Neuron (in vitro differentiated cells): ENCODE results near the gene ELL.

Experiments used
- H2AFZ ChIP-seq: one replicate; pipeline ENCODE4 v1.6.1; 2013; ENCODE audit warnings: low read depth, mild to moderate bottlenecking, inconsistent platforms, low read length, moderate library complexity
- H3K27me3 ChIP-seq: one replicate; pipeline ENCODE4 v1.6.1; 2013; ENCODE audit warnings: low read length; ENCODE audit not compliant: insufficient read depth
- H3K36me3 ChIP-seq: one replicate; pipeline ENCODE4 v1.6.1; 2013; ENCODE audit warnings: low read length; ENCODE audit not compliant: insufficient read depth
- H3K4me1 ChIP-seq: one replicate; pipeline ENCODE4 v1.6.1; 2013; ENCODE audit warnings: low read length; ENCODE audit not compliant: insufficient read depth
- H3K4me3 ChIP-seq: 2 replicates; pipeline ENCODE4 v1.5.1; 2013; ENCODE audit warnings: mild to moderate bottlenecking, low read length, moderate library complexity
- H3K9me3 ChIP-seq: one replicate; pipeline ENCODE4 v1.6.1; 2013; ENCODE audit warnings: low read length

ELL gene

DNA sequence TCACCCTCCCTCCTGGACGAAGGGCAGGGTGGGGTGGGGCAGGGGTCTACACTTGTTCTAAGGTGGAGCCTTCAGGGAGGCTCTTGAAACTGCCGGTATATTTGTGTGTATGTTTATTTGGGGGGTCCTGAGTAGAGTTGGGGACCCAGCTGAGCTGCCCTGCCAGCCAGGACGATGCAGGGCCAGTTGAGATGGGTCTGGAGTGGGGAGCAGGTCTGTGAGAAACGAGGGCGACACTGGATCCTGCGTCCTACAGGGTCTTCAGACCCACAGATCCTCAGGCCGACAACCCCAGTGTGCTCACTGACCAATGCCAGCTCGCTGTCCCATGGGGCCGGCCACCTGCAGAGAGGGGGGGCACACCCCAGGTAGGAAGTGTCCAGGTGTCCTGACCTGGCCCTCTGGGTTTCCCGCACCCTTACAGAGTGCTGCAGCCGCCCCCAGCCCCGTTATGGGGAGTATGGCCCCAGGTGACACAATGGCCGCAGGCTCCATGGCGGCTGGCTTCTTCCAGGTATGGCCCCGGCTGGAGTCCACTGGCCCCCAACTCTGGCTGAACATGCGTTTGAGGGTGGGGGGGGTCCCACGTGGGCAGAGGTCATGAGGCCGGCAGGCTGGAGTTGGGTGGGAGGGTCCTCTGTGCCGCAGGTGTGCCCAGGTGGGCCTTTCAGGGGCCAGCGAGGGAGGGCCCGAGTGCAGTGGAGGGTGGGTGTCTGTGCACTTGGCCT is 91.3 kb downstream of the ELL start:
- Histone ChIP-seq H3K4me1 (peaks cover 37% of the 10 kb centered on the region), H3K36me3 (peaks cover 15% of the 10 kb centered on the region), H3K4me3 (no peak overlapping the region), H3K27me3 (no peaks in the 10 kb centered on the region), H3K9me3 (peaks cover 2% of the 10 kb centered on the region), H2AFZ (no peak overlapping the region)

- Histone ChIP-seq H2AFZ (no peak overlapping the region), H3K4me1 (peaks cover 40% of the 10 kb centered on the region), H3K36me3 (peaks cover 8% of the 10 kb centered on the region), H3K9me3 (peaks cover 2% of the 10 kb centered on the region), H3K4me3 (peak overlapping the region; percentile 30), H3K27me3 (no peaks in the 10 kb centered on the region)
These were observed 92.0 kb downstream of the ELL start for GRCh38 chr19:18429717-18430416.

GRCh38 chr19:18428787-18429674 is 92.8 kb downstream of the ELL start:
- H3K9me3 ChIP-seq = peaks cover 2% of the 10 kb centered on the region
- H3K4me3 ChIP-seq = peak overlapping the region; percentile 30
- H3K4me1 ChIP-seq = peaks cover 43% of the 10 kb centered on the region
- no peaks in the 10 kb centered on the region for H3K27me3 ChIP-seq
- H3K36me3 ChIP-seq = no peaks in the 10 kb centered on the region
- no peak overlapping the region for H2AFZ ChIP-seq

DNA sequence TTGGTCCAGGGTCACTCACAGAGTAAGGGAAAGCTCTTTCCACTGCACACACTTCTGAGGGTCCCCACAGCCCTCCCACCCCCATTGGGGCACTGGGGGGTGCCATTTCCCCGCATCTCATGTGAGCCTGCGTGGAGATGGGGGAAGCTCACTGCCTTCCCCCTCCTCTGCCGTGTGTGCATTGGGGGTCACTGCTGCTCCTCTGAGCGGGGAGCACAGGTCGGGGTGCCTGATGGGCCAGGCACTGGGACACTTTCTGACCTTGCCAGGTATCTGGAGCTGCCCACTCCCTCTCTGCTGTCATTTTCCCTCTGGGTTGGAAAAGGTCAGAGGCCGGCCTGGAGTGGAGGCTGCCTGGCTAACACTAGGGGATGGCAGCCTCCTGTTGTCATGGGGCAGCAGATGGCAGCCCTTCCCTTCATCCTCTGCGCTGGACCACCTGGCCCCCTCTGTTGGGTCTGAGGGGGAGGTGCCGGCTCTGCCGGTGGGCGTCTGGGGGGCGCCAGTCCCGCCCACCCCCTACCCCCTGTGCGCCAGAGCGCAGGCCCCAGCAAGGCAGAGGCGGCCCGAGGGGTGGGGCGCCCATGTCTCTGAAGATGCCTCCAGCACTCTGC is 93.6 kb downstream of the ELL start:
- Histone ChIP-seq H3K4me1 (peaks cover 50% of the 10 kb centered on the region), H3K4me3 (peak overlapping the region; percentile 30), H3K27me3 (no peaks in the 10 kb centered on the region), H3K36me3 (no peaks in the 10 kb centered on the region), H2AFZ (no peak overlapping the region), H3K9me3 (peaks cover 2% of the 10 kb centered on the region)

DNA sequence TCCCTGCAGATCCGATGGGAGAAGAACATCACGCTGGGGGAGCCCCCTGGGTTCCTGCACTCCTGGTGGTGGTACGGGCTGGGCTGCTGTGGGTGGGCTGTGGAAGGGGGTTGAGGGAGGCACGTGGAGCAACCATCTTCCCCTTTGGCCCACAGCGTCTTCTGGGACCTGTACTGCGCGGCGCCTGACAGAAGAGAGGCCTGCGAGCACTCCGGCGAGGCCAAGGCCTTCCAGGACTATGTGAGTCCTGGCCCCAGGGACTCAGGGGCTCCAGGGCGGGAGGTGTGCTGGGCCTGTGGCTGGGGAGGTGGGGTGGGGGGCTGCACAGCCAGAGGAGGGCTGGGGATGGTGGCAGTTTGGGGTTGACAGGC is 94.1 kb downstream of the ELL start:
- Histone ChIP-seq H2AFZ (no peak overlapping the region), H3K4me1 (peaks cover 50% of the 10 kb centered on the region), H3K36me3 (no peaks in the 10 kb centered on the region), H3K4me3 (no peak overlapping the region), H3K9me3 (no peaks in the 10 kb centered on the region), H3K27me3 (no peaks in the 10 kb centered on the region)

GRCh38 chr19:18427080-18427742 is 94.7 kb downstream of the ELL start:
- Histone ChIP-seq H3K4me1 (peaks cover 50% of the 10 kb centered on the region), H3K27me3 (no peaks in the 10 kb centered on the region)

DNA sequence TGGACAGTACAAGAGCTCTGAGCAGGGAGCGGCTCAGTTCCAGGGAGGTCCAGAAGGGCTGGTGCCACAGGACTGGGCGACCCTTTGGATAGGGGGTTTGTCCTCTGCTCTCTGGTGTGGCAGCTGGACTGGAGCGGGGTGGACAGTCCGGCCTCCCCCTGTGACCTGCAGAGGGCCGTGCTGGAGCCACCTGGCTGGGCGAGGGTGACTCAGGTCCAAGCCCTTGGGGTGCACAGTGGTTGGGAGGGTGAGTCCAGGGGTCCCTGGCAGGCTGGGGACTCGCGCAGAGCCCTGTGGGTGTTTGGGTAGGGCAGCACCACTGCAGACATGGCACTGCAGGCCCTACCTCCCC is 95.5 kb downstream of the ELL start:
- no peaks in the 10 kb centered on the region for H3K9me3 ChIP-seq
- peaks cover 50% of the 10 kb centered on the region for H3K4me1 ChIP-seq

More at GRCh38 chr19:18427080-18427742, 94.7 kb downstream of the ELL start:
- Histone ChIP-seq H3K9me3 (no peaks in the 10 kb centered on the region), H3K36me3 (no peaks in the 10 kb centered on the region), H2AFZ (no peak overlapping the region), H3K4me3 (no peak overlapping the region)

GRCh38 chr19:18425515-18426415 is 96.1 kb downstream of the ELL start:
- H3K9me3 ChIP-seq = no peaks in the 10 kb centered on the region
- no peaks in the 10 kb centered on the region for H3K27me3 ChIP-seq
- H3K36me3 ChIP-seq = no peaks in the 10 kb centered on the region
- H2AFZ ChIP-seq = no peak overlapping the region
- H3K4me3 ChIP-seq = no peak overlapping the region
- H3K4me1 ChIP-seq = peaks cover 49% of the 10 kb centered on the region

More for the DNA sequence above, 95.5 kb downstream of the ELL start:
- Histone ChIP-seq H3K27me3 (no peaks in the 10 kb centered on the region), H3K36me3 (no peaks in the 10 kb centered on the region), H2AFZ (no peak overlapping the region), H3K4me3 (no peak overlapping the region)

DNA sequence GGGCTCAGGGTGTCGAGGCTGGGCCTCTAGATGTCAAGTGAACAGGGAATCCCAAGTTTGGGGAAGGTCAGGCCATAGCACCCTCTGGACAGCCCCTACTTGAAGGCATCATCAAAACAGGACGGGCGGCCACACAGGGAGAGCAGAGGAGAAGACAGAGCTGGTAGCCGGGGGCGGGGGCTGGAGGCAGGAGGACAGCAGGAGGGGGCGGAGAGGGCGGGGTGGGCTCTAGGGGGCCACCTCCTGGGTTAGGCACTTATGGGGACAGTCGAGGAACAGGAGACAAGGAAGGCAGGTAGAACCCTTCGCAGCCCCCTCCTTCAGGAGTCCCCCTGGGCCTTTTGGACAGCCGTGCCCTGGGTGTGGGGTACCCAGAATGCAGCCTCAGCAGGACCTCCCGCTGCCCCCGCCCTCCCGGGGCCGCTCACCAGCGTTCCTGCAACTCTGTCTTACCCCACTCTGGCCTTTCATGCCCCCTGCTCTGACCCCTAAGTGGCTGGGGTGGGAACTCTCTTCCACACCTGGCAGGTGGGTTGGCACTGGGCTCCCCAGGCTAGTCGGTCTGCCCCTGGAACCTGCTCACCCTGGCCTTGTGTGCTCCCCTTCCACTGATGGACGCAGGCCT is 96.9 kb downstream of the ELL start:
- H3K27me3 ChIP-seq = no peaks in the 10 kb centered on the region
- peaks cover 48% of the 10 kb centered on the region for H3K4me1 ChIP-seq
- no peak overlapping the region for H2AFZ ChIP-seq
- H3K36me3 ChIP-seq = no peaks in the 10 kb centered on the region
- H3K4me3 ChIP-seq = no peak overlapping the region
- H3K9me3 ChIP-seq = no peaks in the 10 kb centered on the region

- no peak overlapping the region for H2AFZ ChIP-seq
- peaks cover 41% of the 10 kb centered on the region for H3K4me1 ChIP-seq
- no peaks in the 10 kb centered on the region for H3K27me3 ChIP-seq
- no peaks in the 10 kb centered on the region for H3K9me3 ChIP-seq
- H3K36me3 ChIP-seq = no peaks in the 10 kb centered on the region
- H3K4me3 ChIP-seq = no peak overlapping the region
These were observed 97.6 kb downstream of the ELL start for GRCh38 chr19:18424122-18424889.
